AG04449 (cell line): ENCODE results near the gene ALLC.
"Not testable (repeated sequence)": the region's sequence is repeated elsewhere in the genome, so short reads cannot be mapped to it uniquely, and the experiment has no call there.

Experiments
- CTCF ChIA-PET: fragments of 350-600 bp; formaldehyde crosslinking; extraction: SDS; loops from one replicate; lab custom pipeline; 2021; ENCODE audit warnings: antibody characterized with exemption; lab: Yijun Ruan, JAX
- POLR2A ChIA-PET: fragments of 400-600, 350-600 bp; formaldehyde crosslinking; extraction: SDS; loops from one replicate; lab custom pipeline; 2020; ENCODE audit warnings: antibody characterized with exemption, inconsistent platforms; lab: Yijun Ruan, JAX
- DNase-seq: peaks from one replicate; pipeline ENCODE4 v3.0.0-alpha.2; 2010; ENCODE audit warnings: low read depth, low spot score
- H3K4me3 ChIP-seq: 2 replicates; pipeline ENCODE4 v1.5.1; 2011; ENCODE audit warnings: low read depth, mild to moderate bottlenecking, control low read depth, low read length
- TF ChIP-seq, protein P1 (sequence below): IDR thresholded peaks from one replicate; pipeline ENCODE4 v1.5.1; 2011; ENCODE audit warnings: mild to moderate bottlenecking, moderate library complexity, low read length, control low read depth, inconsistent platforms; ENCODE audit not compliant: insufficient read depth; ENCODE audit errors: missing control alignments

Gene ALLC

DNA sequence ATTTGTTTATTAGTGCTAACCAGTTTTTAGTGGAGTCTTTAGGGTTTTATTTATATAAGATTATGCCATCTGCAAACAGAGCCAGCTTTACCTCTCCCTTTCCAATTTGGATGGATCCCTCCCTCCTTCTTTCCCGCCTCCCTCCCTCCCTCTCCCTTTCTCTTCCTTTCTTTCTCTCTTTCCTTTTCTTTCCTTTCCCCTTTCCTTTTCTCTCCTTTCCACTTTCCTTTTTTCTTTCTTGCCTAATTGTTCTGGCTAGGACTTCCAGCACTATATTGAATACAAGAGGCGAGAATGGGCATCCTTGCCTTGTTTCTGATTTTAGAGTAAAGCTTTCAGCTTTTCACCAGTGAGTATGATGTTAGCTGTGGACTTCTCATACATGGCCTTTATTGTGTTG lies 39.0 kb upstream of the ALLC start:
- CTCF ChIA-PET: no interaction called here
- POLR2A ChIA-PET: no interaction called here
- no peak overlapping the region for H3K4me3 ChIP-seq

DNA sequence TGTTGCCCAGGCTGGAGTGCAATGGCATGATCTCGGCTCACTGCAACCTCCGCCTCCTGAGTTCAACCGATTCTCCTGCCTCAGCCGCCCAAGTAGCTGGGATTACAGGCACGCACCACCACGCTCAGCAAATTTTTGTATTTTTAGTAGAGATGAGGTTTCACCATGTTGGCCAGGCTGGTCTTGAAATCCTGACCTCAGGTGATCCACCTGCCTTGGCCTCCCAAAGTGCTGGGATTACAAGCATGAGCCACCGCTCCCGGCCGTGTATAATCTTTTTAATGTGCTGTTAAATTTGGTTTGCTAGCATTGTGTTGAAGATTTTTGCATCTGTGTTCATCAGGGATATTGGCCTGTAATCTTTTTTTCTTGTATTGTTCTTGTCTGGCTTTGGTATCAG lies 38.3 kb upstream of the ALLC start:
- POLR2A ChIA-PET: not testable (repeated sequence)

More for the DNA sequence above, 39.0 kb upstream of the ALLC start:
- TF ChIP-seq, protein P1, sequence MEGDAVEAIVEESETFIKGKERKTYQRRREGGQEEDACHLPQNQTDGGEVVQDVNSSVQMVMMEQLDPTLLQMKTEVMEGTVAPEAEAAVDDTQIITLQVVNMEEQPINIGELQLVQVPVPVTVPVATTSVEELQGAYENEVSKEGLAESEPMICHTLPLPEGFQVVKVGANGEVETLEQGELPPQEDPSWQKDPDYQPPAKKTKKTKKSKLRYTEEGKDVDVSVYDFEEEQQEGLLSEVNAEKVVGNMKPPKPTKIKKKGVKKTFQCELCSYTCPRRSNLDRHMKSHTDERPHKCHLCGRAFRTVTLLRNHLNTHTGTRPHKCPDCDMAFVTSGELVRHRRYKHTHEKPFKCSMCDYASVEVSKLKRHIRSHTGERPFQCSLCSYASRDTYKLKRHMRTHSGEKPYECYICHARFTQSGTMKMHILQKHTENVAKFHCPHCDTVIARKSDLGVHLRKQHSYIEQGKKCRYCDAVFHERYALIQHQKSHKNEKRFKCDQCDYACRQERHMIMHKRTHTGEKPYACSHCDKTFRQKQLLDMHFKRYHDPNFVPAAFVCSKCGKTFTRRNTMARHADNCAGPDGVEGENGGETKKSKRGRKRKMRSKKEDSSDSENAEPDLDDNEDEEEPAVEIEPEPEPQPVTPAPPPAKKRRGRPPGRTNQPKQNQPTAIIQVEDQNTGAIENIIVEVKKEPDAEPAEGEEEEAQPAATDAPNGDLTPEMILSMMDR: no peak
- no peak for DNase-seq

DNA sequence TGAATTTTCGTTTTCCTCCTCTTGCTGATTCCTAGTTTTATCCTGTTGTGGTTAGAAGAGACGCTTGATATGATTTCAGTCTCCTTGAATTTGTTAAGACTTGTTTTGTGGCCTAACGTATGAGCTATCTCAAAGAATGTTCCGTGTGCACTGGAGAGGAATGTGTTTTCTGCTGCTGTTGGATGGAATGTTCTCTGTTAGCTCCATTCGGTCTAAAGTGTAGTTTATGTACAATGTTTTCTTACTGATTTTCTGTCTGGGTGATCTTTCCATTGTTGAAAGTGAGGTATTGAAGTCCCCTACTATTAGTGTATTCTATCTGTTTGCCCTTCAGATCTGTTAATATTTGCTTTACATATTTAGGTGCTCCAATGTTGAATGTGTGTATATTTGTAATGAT lies 37.2 kb upstream of the ALLC start:
- no peak for DNase-seq
- no peak overlapping the region for H3K4me3 ChIP-seq
- CTCF ChIA-PET: no interaction called here
- TF ChIP-seq, protein P1: no peak
- POLR2A ChIA-PET: no interaction called here

More for the DNA sequence above, 38.3 kb upstream of the ALLC start:
- H3K4me3 ChIP-seq, CTCF ChIA-PET, DNase-seq: not testable (repeated sequence)

DNA sequence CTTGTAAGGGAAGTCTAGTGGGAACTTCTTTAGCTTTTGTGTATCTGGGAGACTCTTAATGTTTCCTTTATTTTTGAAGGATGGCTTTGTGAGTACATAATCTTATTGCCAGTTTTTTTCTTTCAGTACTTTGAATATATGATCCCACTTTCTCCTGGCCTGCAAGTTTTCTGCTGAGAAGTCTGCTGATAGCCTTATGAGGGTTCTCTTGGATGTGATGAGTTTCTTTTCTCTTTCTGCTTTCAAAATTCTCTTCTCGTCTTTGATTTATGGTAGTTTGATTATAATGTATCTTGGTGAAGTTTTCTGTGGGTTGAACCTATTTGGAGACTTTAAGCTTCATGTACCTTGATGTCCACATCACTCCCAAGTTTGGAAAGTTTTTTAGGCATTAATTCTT lies 35.0 kb upstream of the ALLC start:
- DNase-seq: no peak
- POLR2A ChIA-PET: no interaction called here
- H3K4me3 ChIP-seq: no peak overlapping the region
- CTCF ChIA-PET: no interaction called here
- TF ChIP-seq, protein P1: no peak

DNA sequence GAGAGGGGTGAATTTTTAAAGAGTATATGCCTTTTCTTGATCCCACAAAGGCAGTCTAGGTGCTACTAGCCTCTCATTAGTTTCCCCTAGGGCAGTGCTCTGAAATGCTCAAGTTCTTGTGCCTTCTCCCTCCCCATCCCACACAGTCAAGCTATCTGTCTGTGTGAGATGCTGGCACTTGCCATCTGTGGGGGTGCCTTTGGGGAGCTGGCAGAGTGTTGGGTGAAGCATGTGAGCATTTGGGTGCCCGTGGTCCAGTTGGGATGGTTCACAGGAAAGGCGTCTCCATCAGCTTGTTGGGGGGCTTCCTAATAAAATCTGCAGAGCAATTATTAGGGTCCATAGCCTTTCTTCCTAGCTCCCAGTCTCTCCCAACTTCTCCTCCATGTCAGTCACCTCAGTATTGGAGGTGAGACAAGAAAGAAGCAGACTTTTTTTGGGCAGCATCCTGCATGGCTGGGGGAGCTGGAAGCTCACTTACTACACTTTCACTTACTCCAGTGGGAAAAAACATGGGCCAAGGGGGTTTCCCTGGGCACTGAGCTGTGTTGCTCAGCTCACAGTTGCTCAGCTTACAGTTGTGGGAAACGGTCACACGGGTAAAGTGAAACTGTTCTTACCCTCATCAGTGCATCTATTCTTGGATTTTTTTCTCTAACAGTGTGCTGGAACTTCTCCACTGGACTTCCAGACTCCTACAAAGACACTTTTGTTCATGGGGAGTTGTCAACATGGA lies 33.8 kb upstream of the ALLC start:
- ChIA-PET POLR2A (no interaction called here), CTCF (interaction anchor here (0.8 kb wide), 1 partner anchor 201 kb away, joined by 3 read pairs; no protein-coding TSS in a partner anchor)

DNA sequence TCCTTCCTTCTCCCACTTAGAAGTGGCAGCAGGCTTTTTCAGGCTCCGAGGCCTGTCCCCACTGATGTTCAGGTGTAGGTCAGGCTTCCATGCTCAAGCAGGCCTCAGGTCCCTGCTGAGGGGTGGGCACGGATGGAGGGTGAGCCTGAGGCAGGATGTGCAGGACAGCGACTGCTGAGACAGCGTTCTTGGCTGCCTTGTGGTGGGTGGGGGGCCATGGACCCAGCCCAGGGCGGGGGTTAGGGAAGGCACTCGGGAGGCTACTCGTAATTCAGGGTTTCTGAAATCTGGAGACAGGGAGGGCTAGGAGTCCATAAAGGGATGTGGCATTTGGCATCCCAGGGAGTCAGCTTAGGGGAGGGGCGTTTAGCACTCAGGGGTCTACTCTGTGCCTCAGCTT lies 32.8 kb upstream of the ALLC start:
- ChIA-PET CTCF (no interaction called here), POLR2A (no interaction called here)
- DNase-seq: no peak
- TF ChIP-seq, protein P1: no peak
- H3K4me3 ChIP-seq: no peak overlapping the region

More for the DNA sequence above, 33.8 kb upstream of the ALLC start:
- H3K4me3 ChIP-seq: no peak overlapping the region
- TF ChIP-seq, protein P1: no peak
- DNase-seq: no peak
